Uterus (tissue), 4 donors: Measurements from ENCODE around the gene AQP9. TPM values are rescaled to one million over a fixed set of nuclear protein-coding genes. Genes with fewer than 3 reads are reported as not detected.
A peak's percentile ranks its signal among the peaks of the same experiment; 100 is the strongest.
"Not testable (repeated sequence)": the region's sequence is repeated elsewhere in the genome, so short reads cannot be mapped to it uniquely, and the experiment has no call there.

Source experiments
- DNase-seq, 2 donors: peaks; one replicate each; pipeline ENCODE4 v3.0.0-alpha.2; 2019 to 2020
- H3K27ac ChIP-seq, 2 donors: fragments of 200-600 bp; sonication (generic); 1 replicate in 1 of 2; 2 replicates in 1 of 2; pipeline ENCODE4 v1.5.1; 2016 to 2018
- H3K27me3 ChIP-seq, 2 donors: fragments of 200-600 bp; sonication (generic); one replicate each; pipeline ENCODE4 v1.5.1; 2018 to 2019; ENCODE audit warnings: control low read depth in 1 of 2
- H3K36me3 ChIP-seq, 2 donors: fragments of 200-600 bp; sonication (generic); one replicate each; pipeline ENCODE4 v1.5.1; 2019; ENCODE audit warnings: control low read depth in 1 of 2
- H3K4me1 ChIP-seq, 2 donors: fragments of 200-600 bp; sonication (generic); one replicate each; pipeline ENCODE4 v1.5.1; 2018 to 2019; ENCODE audit warnings: control low read depth in 1 of 2
- H3K4me3 ChIP-seq, 2 donors: fragments of 200-600 bp; sonication (generic); 1 replicate in 1 of 2; 2 replicates in 1 of 2; pipeline ENCODE4 v1.5.1; 2018 to 2019; ENCODE audit warnings: mild to moderate bottlenecking in 1 of 2
- H3K9me3 ChIP-seq, 2 donors: fragments of 200-600 bp; sonication (generic); one replicate each; pipeline ENCODE4 v1.5.1; 2019; ENCODE audit warnings: control low read depth in 1 of 2
- POLR2A ChIP-seq, 2 donors: fragments of 450-650 bp; IDR thresholded peaks; one replicate each; pipeline ENCODE4 v1.6.1; 2016; ENCODE audit warnings: antibody characterized with exemption in 2 of 2, mild to moderate bottlenecking in 1 of 2, moderate library complexity in 1 of 2
- intact Hi-C: fragments of 100-400 bp; cut with DNase I; formaldehyde crosslinking; loops from one replicate; pipeline ENCODE4 v1.15.1; 2023; ENCODE audit warnings: low total_unique reads
- total RNA-seq, 4 donors: library from RNA; depleted of rRNA in 3 of 4; stranded (reverse); fragments of >200 nt in 3 of 4; gene quantifications; one replicate each; pipeline versions ENCODE4 v1.1.0 to v1.2.4, GENCODE V29; 2014 to 2023
- TF ChIP-seq, protein P1 (sequence below), 4 experiments: fragments of 200-600 bp in 2 of 4; fragments of 450-650 bp in 2 of 4; sonication (generic) in 2 of 4; IDR thresholded peaks; one replicate each; pipeline ENCODE4 v1.5.1; 2016 to 2019; ENCODE audit warnings: antibody characterized with exemption in 4 of 4, mild to moderate bottlenecking in 2 of 4, moderate library complexity in 1 of 4
- donor health status: DM: yes; HTN: yes; CAD: no.

The AQP9 gene
- total RNA-seq, 4 donors from 2014 or later, result 0.51 to 1.5 (median 0.64) TPM

DNA sequence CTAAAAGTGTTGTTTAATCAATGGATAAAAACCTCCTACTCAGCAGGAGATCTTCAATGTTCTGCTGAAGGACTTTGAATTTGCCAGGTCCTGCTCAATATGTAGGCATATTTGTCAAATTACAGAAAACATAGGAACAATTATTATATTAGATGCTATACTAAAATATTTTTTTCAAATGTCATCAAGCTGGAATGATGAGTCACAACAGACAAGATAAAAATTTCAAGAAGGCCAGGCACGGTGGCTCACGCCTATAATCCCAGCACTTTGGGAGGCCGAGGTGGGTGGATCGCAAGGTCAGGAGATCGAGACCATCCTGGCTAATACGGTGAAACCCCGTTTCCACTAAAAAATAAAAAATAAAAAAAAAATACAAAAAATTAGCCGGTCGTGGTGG lies 68.0 kb downstream of the AQP9 start:
- Histone ChIP-seq H3K27ac (no peak overlapping the region), H3K36me3 (no peaks in the 10 kb centered on the region), H3K27me3 (no peaks in the 10 kb centered on the region), H3K9me3 (no peaks in the 10 kb centered on the region), H3K4me3 (no peak overlapping the region), H3K4me1 (no peaks in the 10 kb centered on the region)
- DNase-seq, result no peak
- intact Hi-C loops, result no loop called here
- TF ChIP-seq, protein P1, sequence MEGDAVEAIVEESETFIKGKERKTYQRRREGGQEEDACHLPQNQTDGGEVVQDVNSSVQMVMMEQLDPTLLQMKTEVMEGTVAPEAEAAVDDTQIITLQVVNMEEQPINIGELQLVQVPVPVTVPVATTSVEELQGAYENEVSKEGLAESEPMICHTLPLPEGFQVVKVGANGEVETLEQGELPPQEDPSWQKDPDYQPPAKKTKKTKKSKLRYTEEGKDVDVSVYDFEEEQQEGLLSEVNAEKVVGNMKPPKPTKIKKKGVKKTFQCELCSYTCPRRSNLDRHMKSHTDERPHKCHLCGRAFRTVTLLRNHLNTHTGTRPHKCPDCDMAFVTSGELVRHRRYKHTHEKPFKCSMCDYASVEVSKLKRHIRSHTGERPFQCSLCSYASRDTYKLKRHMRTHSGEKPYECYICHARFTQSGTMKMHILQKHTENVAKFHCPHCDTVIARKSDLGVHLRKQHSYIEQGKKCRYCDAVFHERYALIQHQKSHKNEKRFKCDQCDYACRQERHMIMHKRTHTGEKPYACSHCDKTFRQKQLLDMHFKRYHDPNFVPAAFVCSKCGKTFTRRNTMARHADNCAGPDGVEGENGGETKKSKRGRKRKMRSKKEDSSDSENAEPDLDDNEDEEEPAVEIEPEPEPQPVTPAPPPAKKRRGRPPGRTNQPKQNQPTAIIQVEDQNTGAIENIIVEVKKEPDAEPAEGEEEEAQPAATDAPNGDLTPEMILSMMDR (IDR thresholded peaks at IDR 0.05), result no peak
- TF ChIP-seq POLR2A (IDR thresholded peaks at IDR 0.05), result no peak

DNA sequence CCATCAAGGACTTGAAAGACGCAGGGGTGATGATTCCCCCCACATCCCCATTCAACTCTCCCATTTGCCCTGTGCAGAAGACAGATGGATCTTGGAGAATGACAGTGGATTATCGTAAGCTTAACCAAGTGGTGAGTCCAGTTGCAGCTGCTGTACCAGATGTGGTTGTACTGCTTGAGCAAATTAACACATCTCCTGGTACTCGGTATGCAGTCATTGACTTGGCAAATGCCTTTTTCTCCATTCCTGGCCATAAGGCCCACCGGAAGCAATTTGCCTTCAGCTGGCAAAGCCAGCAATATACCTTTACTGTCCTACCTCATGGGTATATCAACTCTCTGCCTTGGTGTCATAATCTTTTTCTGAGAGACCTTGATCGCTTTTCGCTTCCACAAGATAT lies 70.0 kb downstream of the AQP9 start:
- intact Hi-C loops, H3K36me3 ChIP-seq, H3K4me3 ChIP-seq, H3K27ac ChIP-seq, H3K27me3 ChIP-seq, H3K9me3 ChIP-seq, DNase-seq, H3K4me1 ChIP-seq: not testable (repeated sequence)

DNA sequence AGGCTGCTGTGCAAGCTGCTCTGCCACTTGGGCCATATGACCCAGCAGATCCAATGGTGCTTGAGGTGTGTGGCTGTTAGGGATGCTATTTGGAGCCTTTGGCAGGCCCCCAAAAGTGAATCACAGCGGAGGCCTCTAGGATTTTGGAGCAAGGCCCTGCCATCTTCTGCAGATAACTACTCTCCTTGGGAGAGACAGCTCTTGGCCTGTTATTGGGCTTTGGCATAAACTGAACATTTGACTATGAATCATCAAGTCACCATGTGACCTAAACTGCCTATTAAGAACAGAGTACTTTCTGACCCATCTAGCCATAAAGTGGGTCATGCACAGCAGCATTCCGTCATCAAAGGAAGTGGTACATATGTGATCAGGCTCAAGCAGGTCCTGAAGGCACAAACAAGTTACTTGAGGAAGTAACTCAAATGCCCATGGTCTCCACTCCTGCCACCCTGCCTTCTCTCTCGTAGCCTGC lies 70.9 kb downstream of the AQP9 start:
- H3K9me3 ChIP-seq, intact Hi-C loops, H3K27ac ChIP-seq, H3K4me1 ChIP-seq, H3K4me3 ChIP-seq, H3K36me3 ChIP-seq, H3K27me3 ChIP-seq: not testable (repeated sequence)
- peak in 1 of 2 donors; percentile 19 for DNase-seq

DNA sequence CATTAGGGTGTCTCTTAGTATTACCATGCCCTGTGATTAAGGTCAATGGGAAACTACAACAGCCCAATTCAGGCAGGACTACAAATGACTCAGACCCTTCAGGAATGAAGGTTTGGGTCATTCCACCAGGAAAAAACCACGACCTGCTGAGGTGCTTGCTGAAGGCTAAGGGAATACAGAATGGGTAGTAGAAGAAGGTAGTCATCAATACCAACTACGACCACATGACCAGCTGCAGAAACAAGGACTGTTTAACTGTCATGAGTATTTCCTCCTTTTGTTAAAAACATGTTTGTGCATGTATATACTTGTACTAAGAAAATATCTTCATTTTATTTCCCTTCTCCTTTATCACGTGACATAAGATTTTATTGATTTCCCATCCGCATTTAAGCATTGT lies 71.8 kb downstream of the AQP9 start:
- DNase-seq, H3K4me1 ChIP-seq, H3K36me3 ChIP-seq, H3K9me3 ChIP-seq, intact Hi-C loops, H3K4me3 ChIP-seq, H3K27ac ChIP-seq, H3K27me3 ChIP-seq: not testable (repeated sequence)

DNA sequence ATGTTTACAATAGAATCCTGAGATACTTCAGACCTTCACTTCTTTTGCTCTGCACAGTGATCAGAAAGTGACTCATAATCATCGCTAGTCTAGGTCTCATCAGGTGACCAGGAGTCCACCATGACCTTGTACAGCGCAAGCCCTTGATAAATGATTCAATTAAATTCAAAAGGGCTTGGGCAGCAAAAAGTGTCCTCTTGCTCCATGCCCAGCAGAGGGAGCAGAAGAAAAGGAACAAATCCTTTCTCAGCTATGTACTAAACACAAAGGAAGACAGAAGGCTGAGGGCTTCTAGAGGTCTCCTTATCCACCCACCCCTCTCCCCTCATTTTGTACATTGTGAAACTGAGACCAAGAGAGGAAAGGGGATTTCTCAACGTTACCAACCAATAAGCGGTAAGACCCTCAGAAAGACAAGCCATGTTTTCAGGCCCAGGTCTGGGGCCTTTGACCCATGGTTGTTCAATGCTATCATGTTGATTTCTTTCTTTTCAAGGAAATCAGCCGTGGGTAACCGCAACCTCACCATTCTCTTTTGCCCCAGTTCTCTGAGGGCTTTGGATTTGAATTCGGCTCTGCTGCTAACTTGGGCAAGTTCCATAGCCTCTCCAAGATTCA lies 74.8 kb downstream of the AQP9 start:
- no peaks in the 10 kb centered on the region for H3K36me3 ChIP-seq
- intact Hi-C loops, result no loop called here

DNA sequence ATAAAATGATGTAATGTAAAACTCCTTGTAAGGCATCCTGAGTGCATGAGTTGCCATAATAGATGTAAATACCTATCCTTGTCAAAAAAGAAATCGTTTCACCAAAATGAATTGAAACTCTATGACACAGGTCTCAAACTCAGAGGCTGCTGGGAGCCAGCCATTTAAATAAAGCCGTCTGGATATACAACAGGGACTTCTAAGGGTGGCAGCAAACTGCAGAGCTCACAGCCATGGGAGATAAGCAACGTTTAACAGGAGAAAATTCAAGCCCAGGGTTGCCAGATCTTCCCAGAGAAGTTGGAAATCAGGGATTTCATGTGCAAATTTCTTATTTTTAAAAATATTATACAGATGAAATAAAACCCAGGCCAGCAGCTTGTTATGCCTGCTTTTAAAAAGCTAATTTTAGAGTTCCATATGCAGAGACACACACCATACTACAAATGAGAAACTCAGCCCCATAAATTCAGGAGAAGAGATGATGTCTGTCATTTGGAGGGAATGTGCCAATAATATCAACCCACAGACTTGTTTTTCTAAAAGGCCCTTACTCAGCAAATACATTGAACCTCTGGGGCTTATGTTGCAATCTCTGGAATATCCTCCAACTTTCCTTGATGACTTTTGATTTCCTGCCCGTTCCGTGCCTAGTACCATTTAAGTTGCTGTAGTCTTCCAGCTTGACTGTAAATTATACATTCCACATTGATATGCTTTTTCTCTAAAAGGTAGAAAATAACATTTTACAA lies 75.6 kb downstream of the AQP9 start:
- Histone ChIP-seq H3K4me3 (no peak overlapping the region), H3K36me3 (no peaks in the 10 kb centered on the region), H3K4me1 (no peaks in the 10 kb centered on the region), H3K9me3 (no peaks in the 10 kb centered on the region), H3K27ac (no peak overlapping the region), H3K27me3 (no peaks in the 10 kb centered on the region)
- DNase-seq, result no peak
- intact Hi-C loops, result no loop called here
- TF ChIP-seq, protein P1 (IDR thresholded peaks at IDR 0.05), result no peak
- TF ChIP-seq POLR2A (IDR thresholded peaks at IDR 0.05), result no peak

More for the DNA sequence above, 74.8 kb downstream of the AQP9 start:
- no peak for TF ChIP-seq POLR2A (IDR thresholded peaks at IDR 0.05)
- TF ChIP-seq, protein P1 (IDR thresholded peaks at IDR 0.05), result peak in 2 of 4 experiments; percentile 28 to 32
- Histone ChIP-seq H3K4me3 (no peak overlapping the region), H3K9me3 (no peaks in the 10 kb centered on the region), H3K27ac (no peak overlapping the region), H3K4me1 (no peaks in the 10 kb centered on the region), H3K27me3 (no peaks in the 10 kb centered on the region)
- no peak for DNase-seq
